Endothelial cell of umbilical vein (primary cell): ENCODE results near the gene HMGCS2. TPM values are rescaled to one million over a fixed set of nuclear protein-coding genes. Genes with fewer than 3 reads are reported as not detected.

Experiments used
- BruUV-seq: library from RNA; stranded (reverse); fragments of 400-500 nt; replicated peaks from 2 replicates; lab custom pipeline; 2021; lab: Mats Ljungman, UMichigan
- CTCF ChIA-PET: fragments of 300-600, 350-600 bp; sonication (Branson Sonifier 250); formaldehyde crosslinking; loops from one replicate; lab custom pipeline; 2021; ENCODE audit warnings: antibody characterized with exemption, inconsistent platforms; lab: Charles Lee
- POLR2A ChIA-PET: fragments of 300-600, 350-600 bp; sonication (Branson Sonifier 250); formaldehyde crosslinking; loops from one replicate; lab custom pipeline; 2021; ENCODE audit warnings: antibody characterized with exemption, inconsistent platforms; lab: Charles Lee
- DNase-seq: peaks from one replicate; pipeline ENCODE4 v3.0.0-alpha.2; 2011; ENCODE audit warnings: low read depth, low spot score
- FAIRE-seq: peaks from 2 replicates; lab custom pipeline; 2011; peaks lifted over from hg19 to GRCh38; lab: Jason Lieb, UNC
- H2AFZ ChIP-seq: 2 replicates; pipeline ENCODE4 v1.6.0; 2012; ENCODE audit warnings: low read depth, low read length, control low read depth, inconsistent platforms
- H3K27ac ChIP-seq: 2 replicates; pipeline ENCODE4 v1.5.1; 2011; ENCODE audit warnings: low read depth, mild to moderate bottlenecking, control low read depth, low read length, moderate library complexity; ENCODE audit not compliant: insufficient read depth
- H3K27me3 ChIP-seq, 2 experiments: 2 replicates each; pipeline versions ENCODE4 v1.6.0 to v1.6.1; 2011; ENCODE audit warnings: low read length in 2 of 2, mixed read lengths in 1 of 2; ENCODE audit not compliant: control insufficient read depth in 2 of 2, insufficient read depth in 2 of 2
- H3K36me3 ChIP-seq, 2 experiments: 2 replicates in 1 of 2; 3 replicates in 1 of 2; pipeline ENCODE4 v1.5.1; 2011; ENCODE audit warnings: low read length in 2 of 2, mild to moderate bottlenecking in 1 of 2, moderate library complexity in 1 of 2; ENCODE audit not compliant: control insufficient read depth in 2 of 2, insufficient read depth in 2 of 2; ENCODE audit errors: extremely low read depth in 1 of 2
- H3K4me1 ChIP-seq: 3 replicates; pipeline ENCODE4 v1.5.1; 2011; ENCODE audit warnings: mild to moderate bottlenecking, low read length; ENCODE audit not compliant: control insufficient read depth, insufficient read depth; ENCODE audit errors: extremely low read depth
- H3K4me2 ChIP-seq: 2 replicates; pipeline ENCODE4 v1.6.1; 2011; ENCODE audit warnings: low read length, control low read depth, mixed read lengths; ENCODE audit not compliant: insufficient read depth
- H3K4me3 ChIP-seq, 3 experiments: fragments of 200-600 bp in 1 of 3; sonication (generic), shearing (Covaris generic) in 1 of 3; replicated peaks in 1 of 3; 2 replicates each; pipeline ENCODE4 v1.5.1; 2011 to 2016; ENCODE audit warnings: control low read depth in 3 of 3, low read length in 3 of 3, mild to moderate bottlenecking in 2 of 3, inconsistent platforms in 1 of 3, low read depth in 1 of 3, moderate library complexity in 1 of 3; ENCODE audit not compliant: insufficient read depth in 1 of 3
- H3K79me2 ChIP-seq: 2 replicates; pipeline ENCODE4 v1.6.0; 2012; ENCODE audit warnings: low read length, inconsistent platforms; ENCODE audit not compliant: control insufficient read depth, insufficient read depth
- H3K9ac ChIP-seq: replicated peaks from 2 replicates; pipeline ENCODE3; 2011; ENCODE audit warnings: low read length, control low read depth; ENCODE audit not compliant: insufficient read depth; ENCODE audit errors: extremely low read depth
- H3K9me1 ChIP-seq: replicated peaks from 3 replicates; pipeline ENCODE4 v1.6.0; 2011; ENCODE audit warnings: mild to moderate bottlenecking, low read length; ENCODE audit not compliant: control insufficient read depth, insufficient read depth; ENCODE audit errors: extremely low read depth
- H3K9me3 ChIP-seq: replicated peaks from 2 replicates; pipeline ENCODE4 v1.5.1; 2012; ENCODE audit warnings: low read length, inconsistent platforms; ENCODE audit not compliant: control insufficient read depth, insufficient read depth
- H4K20me1 ChIP-seq: replicated peaks from 2 replicates; pipeline ENCODE3; 2011; ENCODE audit warnings: mild to moderate bottlenecking, low read length; ENCODE audit not compliant: control insufficient read depth, insufficient read depth; ENCODE audit errors: extremely low read depth
- CTCF ChIP-seq, 2 donors: IDR thresholded peaks; 1 replicate in 1 of 2; 2 replicates in 1 of 2; pipeline ENCODE4 v1.5.1; 2011; ENCODE audit warnings: low read length in 2 of 2, mild to moderate bottlenecking in 2 of 2, moderate library complexity in 2 of 2, control low read depth in 1 of 2, inconsistent platforms in 1 of 2, low read depth in 1 of 2; ENCODE audit not compliant: insufficient read depth in 1 of 2; ENCODE audit errors: extremely low read depth in 1 of 2
- EZH2 ChIP-seq: IDR thresholded peaks from 2 replicates; pipeline ENCODE4 v1.6.1; 2012; ENCODE audit warnings: borderline replicate concordance, low read depth, mild to moderate bottlenecking, moderate library complexity, low read length, inconsistent platforms; ENCODE audit not compliant: severe bottlenecking
- FOS ChIP-seq: IDR thresholded peaks from 2 replicates; pipeline ENCODE4 v1.6.1; 2011; ENCODE audit warnings: mild to moderate bottlenecking, low read length, moderate library complexity, borderline replicate concordance; ENCODE audit not compliant: insufficient read depth
- GATA2 ChIP-seq: IDR thresholded peaks from 2 replicates; pipeline ENCODE4 v1.7.0; 2011; ENCODE audit warnings: low read depth, mild to moderate bottlenecking, moderate library complexity, mixed read lengths, low read length; ENCODE audit not compliant: insufficient read length, insufficient read depth
- JUN ChIP-seq: IDR thresholded peaks from 2 replicates; pipeline ENCODE4 v1.6.1; 2011; ENCODE audit warnings: borderline replicate concordance, low read depth; ENCODE audit not compliant: insufficient read length, insufficient read depth
- MAX ChIP-seq: IDR thresholded peaks from 2 replicates; pipeline ENCODE4 v1.6.1; 2011; ENCODE audit not compliant: insufficient read depth, insufficient read length
- MYC ChIP-seq: IDR thresholded peaks from one replicate; pipeline ENCODE4 v1.6.1; 2011; ENCODE audit warnings: mild to moderate bottlenecking, low read depth, low read length
- POLR2A ChIP-seq: IDR thresholded peaks from 2 replicates; pipeline ENCODE4 v1.6.1; 2012; ENCODE audit warnings: low read depth, mild to moderate bottlenecking, control low read depth, low read length
- POLR2AphosphoS5 ChIP-seq: IDR thresholded peaks from 2 replicates; pipeline ENCODE4 v1.6.1; 2012; ENCODE audit warnings: low read depth, mild to moderate bottlenecking, control low read depth, low read length, moderate library complexity; ENCODE audit not compliant: insufficient read depth
- dilution Hi-C: fragments of 300-500 bp; cut with MboI; formaldehyde crosslinking; loops from one replicate; pipeline ENCODE4 v1.15.0; 2019; ENCODE audit warnings: low sequenced_read_pairs; ENCODE audit not compliant: extremely low pct_ligation_motif_present
- intact Hi-C: fragments of 100-400 bp; cut with micrococcal nuclease; formaldehyde crosslinking; loops from one replicate; pipeline ENCODE4 v1.10.0; 2022
- polyA plus RNA-seq, 4 experiments: library from polyadenylated mRNA; depleted of rRNA in 3 of 4; stranded (reverse) in 3 of 4; unstranded in 1 of 4; fragments of >200 nt; gene quantifications; 2 replicates each; pipeline versions ENCODE4 v1.2.1 to v1.2.3, GENCODE V29; 2011 to 2012; ENCODE audit warnings: missing spikeins in 1 of 4
- total RNA-seq: library from RNA; stranded (reverse); gene quantifications from 2 replicates; pipeline ENCODE4 v1.2.3, GENCODE V29; 2021

The HMGCS2 gene
- total and polyA plus RNA-seq, 2 donors (not counting 3 experiments of a cell fraction or from before 2014, with no cell fraction given), result not detected

- H2AFZ ChIP-seq, result no peak overlapping the region
- H3K79me2 ChIP-seq, result no peaks in the 10 kb centered on the region
- peaks cover 15% of the 10 kb centered on the region in 2 experiments for H3K27me3 ChIP-seq
- no peaks in the 10 kb centered on the region for H3K9me3 ChIP-seq
- no peak overlapping the region for H3K4me2 ChIP-seq
- no peak overlapping the region for H3K9ac ChIP-seq
- no peak for FAIRE-seq
- DNase-seq, result no peak
- no peaks in the 10 kb centered on the region for H3K4me1 ChIP-seq
- no peaks in the 10 kb centered on the region for H4K20me1 ChIP-seq
- no TSS peak for BruUV-seq
- no peaks in the 10 kb centered on the region for H3K36me3 ChIP-seq
- H3K27ac ChIP-seq, result no peak overlapping the region
- H3K4me3 ChIP-seq, result no peak overlapping the region
- dilution Hi-C loops (no loop called here), intact Hi-C loops (no loop called here)
- ChIA-PET POLR2A (no interaction called here), CTCF (interaction anchor here (0.8 to 1.2 kb wide), 2 partner anchors 24 to 86 kb away, joined by 3 to 4 read pairs; no protein-coding TSS in a partner anchor)
- TF ChIP-seq EZH2 (no peak), FOS (no peak), POLR2AphosphoS5 (no peak), JUN (no peak), CTCF (IDR thresholded peaks at IDR 0.05; ENCODE audit: extremely low read depth in 1 of 2, insufficient read depth in 1 of 2, low read depth in 1 of 2, low read length in 2 of 2) (no peak), MAX (no peak), GATA2 (no peak), MYC (no peak), POLR2A (no peak)
- H3K9me1 ChIP-seq, result no peaks in the 10 kb centered on the region
Observed at GRCh38 chr1:119784191-119784781, 15.6 kb upstream of the HMGCS2 start.
